Stimulated activated naive CD8-positive, alpha-beta T cell treated with anti-CD3 and anti-CD28 coated beads, Interleukin-15, Interleukin-2, amounts not matched to agents 100 ng/mL and 50 ng/mL, for 24 hours (primary cell): Measurements from ENCODE around the gene CDC37L1.

Source experiments
- H3K27ac Mint-ChIP-seq: one replicate; pipeline ENCODE4 v1.8.0; 2021; ENCODE audit warnings: mild to moderate bottlenecking, mixed read lengths
- H3K27me3 Mint-ChIP-seq: one replicate; pipeline ENCODE4 v1.8.0; 2021; ENCODE audit warnings: mixed read lengths
- H3K36me3 Mint-ChIP-seq: one replicate; pipeline ENCODE4 v1.8.0; 2021; ENCODE audit warnings: low read depth, mixed read lengths
- H3K4me1 Mint-ChIP-seq: one replicate; pipeline ENCODE4 v1.8.0; 2021; ENCODE audit warnings: low read depth, mixed read lengths
- H3K4me3 Mint-ChIP-seq: one replicate; pipeline ENCODE4 v1.8.0; 2021; ENCODE audit warnings: mild to moderate bottlenecking, mixed read lengths
- H3K9me3 Mint-ChIP-seq: one replicate; pipeline ENCODE4 v1.8.0; 2021; ENCODE audit warnings: mixed read lengths

CDC37L1 gene

GRCh38 chr9:4717815-4718214 lies 38.4 kb downstream of the CDC37L1 start:
- Mint-ChIP-seq H3K27ac (no peak overlapping the region), H3K9me3 (no peaks in the 10 kb centered on the region), H3K4me3 (no peak overlapping the region), H3K4me1 (peaks cover 6% of the 10 kb centered on the region), H3K36me3 (peaks cover 55% of the 10 kb centered on the region), H3K27me3 (no peaks in the 10 kb centered on the region)

- no peaks in the 10 kb centered on the region for H3K27me3 Mint-ChIP-seq
- no peaks in the 10 kb centered on the region for H3K9me3 Mint-ChIP-seq
- H3K27ac Mint-ChIP-seq = no peak overlapping the region
- peaks cover 3% of the 10 kb centered on the region for H3K4me1 Mint-ChIP-seq
- no peak overlapping the region for H3K4me3 Mint-ChIP-seq
- peaks cover 58% of the 10 kb centered on the region for H3K36me3 Mint-ChIP-seq
Observed at GRCh38 chr9:4718911-4719310, 39.5 kb downstream of the CDC37L1 start.

GRCh38 chr9:4721736-4722135 lies 42.4 kb downstream of the CDC37L1 start:
- Mint-ChIP-seq H3K27ac (no peak overlapping the region), H3K36me3 (peaks cover 69% of the 10 kb centered on the region), H3K27me3 (no peaks in the 10 kb centered on the region), H3K9me3 (no peaks in the 10 kb centered on the region), H3K4me3 (no peak overlapping the region), H3K4me1 (peaks cover 15% of the 10 kb centered on the region)

GRCh38 chr9:4725706-4726442 lies 46.5 kb downstream of the CDC37L1 start:
- Mint-ChIP-seq H3K4me1 (peaks cover 26% of the 10 kb centered on the region), H3K27ac (no peak overlapping the region), H3K9me3 (no peaks in the 10 kb centered on the region), H3K36me3 (peaks cover 53% of the 10 kb centered on the region), H3K27me3 (no peaks in the 10 kb centered on the region), H3K4me3 (no peak overlapping the region)

GRCh38 chr9:4727593-4727992 lies 48.2 kb downstream of the CDC37L1 start:
- peaks cover 44% of the 10 kb centered on the region for H3K36me3 Mint-ChIP-seq
- no peak overlapping the region for H3K4me3 Mint-ChIP-seq
- H3K27me3 Mint-ChIP-seq = no peaks in the 10 kb centered on the region
- H3K4me1 Mint-ChIP-seq = peaks cover 31% of the 10 kb centered on the region
- no peaks in the 10 kb centered on the region for H3K9me3 Mint-ChIP-seq
- no peak overlapping the region for H3K27ac Mint-ChIP-seq

GRCh38 chr9:4732890-4733289 lies 53.5 kb downstream of the CDC37L1 start:
- H3K4me3 Mint-ChIP-seq = no peak overlapping the region
- H3K27ac Mint-ChIP-seq = no peak overlapping the region
- peaks cover 34% of the 10 kb centered on the region for H3K36me3 Mint-ChIP-seq
- no peaks in the 10 kb centered on the region for H3K27me3 Mint-ChIP-seq
- H3K4me1 Mint-ChIP-seq = peaks cover 31% of the 10 kb centered on the region
- H3K9me3 Mint-ChIP-seq = no peaks in the 10 kb centered on the region

GRCh38 chr9:4734150-4734549 lies 54.8 kb downstream of the CDC37L1 start:
- H3K27ac Mint-ChIP-seq = no peak overlapping the region
- H3K9me3 Mint-ChIP-seq = no peaks in the 10 kb centered on the region
- H3K4me3 Mint-ChIP-seq = no peak overlapping the region
- peaks cover 34% of the 10 kb centered on the region for H3K36me3 Mint-ChIP-seq
- H3K27me3 Mint-ChIP-seq = no peaks in the 10 kb centered on the region
- peaks cover 42% of the 10 kb centered on the region for H3K4me1 Mint-ChIP-seq

GRCh38 chr9:4738866-4739586 lies 59.7 kb downstream of the CDC37L1 start:
- Mint-ChIP-seq H3K9me3 (no peaks in the 10 kb centered on the region), H3K4me1 (peaks cover 46% of the 10 kb centered on the region), H3K27me3 (no peaks in the 10 kb centered on the region), H3K4me3 (peak overlapping the region; percentile 90), H3K36me3 (peaks cover 12% of the 10 kb centered on the region), H3K27ac (peak overlapping the region; percentile 66)

- Mint-ChIP-seq H3K4me3 (peak overlapping the region; percentile 90), H3K9me3 (no peaks in the 10 kb centered on the region), H3K4me1 (peaks cover 42% of the 10 kb centered on the region), H3K36me3 (peaks cover 5% of the 10 kb centered on the region), H3K27me3 (no peaks in the 10 kb centered on the region), H3K27ac (peak overlapping the region; percentile 90)
Observed at GRCh38 chr9:4739587-4740387, 60.4 kb downstream of the CDC37L1 start.

GRCh38 chr9:4740388-4740637 lies 60.9 kb downstream of the CDC37L1 start:
- Mint-ChIP-seq H3K9me3 (no peaks in the 10 kb centered on the region), H3K4me3 (peak overlapping the region; percentile 90), H3K27ac (peak overlapping the region; percentile 90), H3K4me1 (peaks cover 42% of the 10 kb centered on the region), H3K27me3 (no peaks in the 10 kb centered on the region), H3K36me3 (peaks cover 3% of the 10 kb centered on the region)

GRCh38 chr9:4740638-4741364 lies 61.4 kb downstream of the CDC37L1 start, which contains the start of gene AK3:
Gene AK3 (minus strand): TSS chr9:4741202. CDS start chr9:4741087, 115 bp downstream.
- peak within 1 kb of the TSS; percentile 90 for H3K27ac Mint-ChIP-seq
- peaks cover 44% of the 10 kb centered on the region for H3K4me1 Mint-ChIP-seq
- H3K9me3 Mint-ChIP-seq = no peaks in the 10 kb centered on the region
- H3K36me3 Mint-ChIP-seq = peaks cover 3% of the 10 kb centered on the region
- H3K27me3 Mint-ChIP-seq = no peaks in the 10 kb centered on the region
- peak within 1 kb of the TSS; percentile 90 for H3K4me3 Mint-ChIP-seq

- Mint-ChIP-seq H3K4me3 (peak overlapping the region; percentile 77), H3K36me3 (peaks cover 3% of the 10 kb centered on the region), H3K27me3 (no peaks in the 10 kb centered on the region), H3K9me3 (no peaks in the 10 kb centered on the region), H3K4me1 (peaks cover 51% of the 10 kb centered on the region), H3K27ac (peak overlapping the region; percentile 76)
Observed at GRCh38 chr9:4741365-4742089, 62.2 kb downstream of the CDC37L1 start.

GRCh38 chr9:4742246-4742645 lies 62.9 kb downstream of the CDC37L1 start:
- Mint-ChIP-seq H3K4me1 (peaks cover 55% of the 10 kb centered on the region), H3K9me3 (no peaks in the 10 kb centered on the region), H3K27me3 (no peaks in the 10 kb centered on the region), H3K4me3 (peak overlapping the region; percentile 77), H3K36me3 (peaks cover 3% of the 10 kb centered on the region), H3K27ac (peak overlapping the region; percentile 76)
